ENCODE results near the gene RNF145. TPM values are rescaled to one million over a fixed set of nuclear protein-coding genes. Genes with fewer than 3 reads are reported as not detected.
"Not testable (repeated sequence)": the region's sequence is repeated elsewhere in the genome, so short reads cannot be mapped to it uniquely, and the experiment has no call there.

Gene RNF145
- total RNA-seq, 1 donor from 2014 or later: 128 TPM

GRCh38 chr5:159156426-159157238 lies 52.7 kb downstream of the RNF145 start:
- no peak for DNase-seq

GRCh38 chr5:159155960-159156359 lies 53.4 kb downstream of the RNF145 start:
- no peak for DNase-seq

GRCh38 chr5:159152876-159153275 lies 56.5 kb downstream of the RNF145 start:
- no peak for DNase-seq

- DNase-seq: no peak
These were observed 60.3 kb downstream of the RNF145 start for GRCh38 chr5:159149085-159149484.

GRCh38 chr5:159147976-159148375 lies 61.4 kb downstream of the RNF145 start:
- DNase-seq: no peak

- no peak for DNase-seq
These were observed 62.5 kb downstream of the RNF145 start for GRCh38 chr5:159146839-159147238.

GRCh38 chr5:159145160-159145559 lies 64.2 kb downstream of the RNF145 start:
- not testable (repeated sequence) for DNase-seq

GRCh38 chr5:159139802-159140201 lies 69.6 kb downstream of the RNF145 start:
- DNase-seq: no peak

- no peak for DNase-seq
These were observed 73.3 kb downstream of the RNF145 start for GRCh38 chr5:159135896-159136531.

- DNase-seq: no peak
These were observed 76.2 kb downstream of the RNF145 start for GRCh38 chr5:159133041-159133741.

GRCh38 chr5:159132429-159133040 lies 76.8 kb downstream of the RNF145 start:
- no peak for DNase-seq

- no peak for DNase-seq
These were observed 77.4 kb downstream of the RNF145 start for GRCh38 chr5:159131951-159132350.

- no peak for DNase-seq
These were observed 78.5 kb downstream of the RNF145 start for GRCh38 chr5:159130871-159131270.

GRCh38 chr5:159128070-159128541 lies 81.2 kb downstream of the RNF145 start:
- DNase-seq: no peak

GRCh38 chr5:159123700-159124099 lies 85.7 kb downstream of the RNF145 start:
- no peak for DNase-seq

- no peak for DNase-seq
These were observed 86.2 kb downstream of the RNF145 start for GRCh38 chr5:159123189-159123588.

GRCh38 chr5:159121061-159121460 lies 88.3 kb downstream of the RNF145 start:
- no peak for DNase-seq

- no peak for DNase-seq
These were observed 88.9 kb downstream of the RNF145 start for GRCh38 chr5:159120446-159120845.

GRCh38 chr5:159119842-159120241 lies 89.5 kb downstream of the RNF145 start:
- not testable (repeated sequence) for DNase-seq

GRCh38 chr5:159118958-159119659 lies 90.2 kb downstream of the RNF145 start:
- DNase-seq: not testable (repeated sequence)

- no peak for DNase-seq
These were observed 95.9 kb downstream of the RNF145 start for GRCh38 chr5:159113405-159113804.

- no peak for DNase-seq
These were observed 96.9 kb downstream of the RNF145 start for GRCh38 chr5:159112436-159112835.

All from occipital lobe (tissue), 2 donors.